GM12878 (cell line): ENCODE data around the gene WDR59. TPM values are rescaled to one million over a fixed set of nuclear protein-coding genes. Genes with fewer than 3 reads are reported as not detected.

Source experiments
- ASH2L ChIP-seq: fragments of 300-600, 200-600 bp; sonication (generic); IDR thresholded peaks from 2 replicates; pipeline ENCODE4 v1.6.1; 2017; ENCODE audit warnings: low read depth, mild to moderate bottlenecking, borderline replicate concordance
- BHLHE40 ChIP-seq, 2 experiments: fragments of 450-650 bp in 1 of 2; IDR thresholded peaks; 2 replicates each; pipeline ENCODE4 v1.6.1; 2011 to 2017; ENCODE audit warnings: low read depth in 2 of 2, borderline replicate concordance in 1 of 2, improper control_type of control experiment in 1 of 2, low read length in 1 of 2, mild to moderate bottlenecking in 1 of 2
- DPF2 ChIP-seq: fragments of 450-650 bp; IDR thresholded peaks from 2 replicates; pipeline ENCODE4 v1.6.1; 2017; ENCODE audit warnings: mild to moderate bottlenecking
- EED ChIP-seq: sonication (generic); IDR thresholded peaks from 2 replicates; pipeline ENCODE4 v1.6.1; 2016; ENCODE audit warnings: antibody characterized with exemption, low read depth
- EP300 ChIP-seq, 2 experiments: fragments of 150-350 bp in 1 of 2; IDR thresholded peaks; 2 replicates each; pipeline ENCODE4 v1.6.1; 2011 to 2012; ENCODE audit warnings: low read depth in 2 of 2, low read length in 2 of 2, borderline replicate concordance in 1 of 2, improper control_type of control experiment in 1 of 2, inconsistent platforms in 1 of 2; ENCODE audit not compliant: control insufficient read depth in 1 of 2
- EZH2 ChIP-seq: IDR thresholded peaks from 2 replicates; pipeline ENCODE4 v1.6.1; 2012; ENCODE audit warnings: low read depth, mild to moderate bottlenecking, control low read depth, inconsistent platforms, low read length, borderline replicate concordance; ENCODE audit not compliant: control insufficient read depth
- FOXK2 ChIP-seq: fragments of 450-650 bp; IDR thresholded peaks from 2 replicates; pipeline ENCODE4 v1.6.1; 2017; ENCODE audit warnings: mild to moderate bottlenecking, moderate library complexity
- GABPA ChIP-seq: IDR thresholded peaks from 2 replicates; pipeline ENCODE4 v1.6.1; 2014; ENCODE audit warnings: antibody characterized with exemption, low read depth, mild to moderate bottlenecking, inconsistent platforms
- GATAD2B ChIP-seq: fragments of 450-650 bp; conservative IDR thresholded peaks from 2 replicates; pipeline ENCODE4 v1.6.1; 2017; ENCODE audit warnings: low read depth, mild to moderate bottlenecking, moderate library complexity
- MEF2B ChIP-seq: fragments of 450-650 bp; IDR thresholded peaks from 2 replicates; pipeline ENCODE4 v1.6.1; 2018; ENCODE audit warnings: mild to moderate bottlenecking, moderate library complexity; ENCODE audit not compliant: partially characterized antibody, poor library complexity, severe bottlenecking
- MTA2 ChIP-seq: fragments of 450-650 bp; IDR thresholded peaks from 2 replicates; pipeline ENCODE4 v1.6.1; 2016; ENCODE audit warnings: low read depth, mild to moderate bottlenecking, moderate library complexity
- NFIC ChIP-seq: IDR thresholded peaks from 2 replicates; pipeline ENCODE4 v1.6.1; 2012; ENCODE audit warnings: low read depth, mild to moderate bottlenecking, inconsistent platforms, low read length, moderate library complexity
- NR2C1 ChIP-seq: fragments of 450-650 bp; IDR thresholded peaks from 2 replicates; pipeline ENCODE4 v1.6.1; 2017; ENCODE audit warnings: antibody characterized with exemption, mild to moderate bottlenecking, moderate library complexity
- NR2F1 ChIP-seq: fragments of 450-650 bp; conservative IDR thresholded peaks from 2 replicates; pipeline ENCODE4 v1.6.1; 2017; ENCODE audit warnings: mild to moderate bottlenecking
- POU2F2 ChIP-seq: IDR thresholded peaks from 3 replicates; pipeline ENCODE4 v1.6.1; 2011; ENCODE audit warnings: low read depth, mild to moderate bottlenecking, low read length, borderline replicate concordance
- RAD51 ChIP-seq: fragments of 450-650 bp; IDR thresholded peaks from 2 replicates; pipeline ENCODE4 v1.6.1; 2016; ENCODE audit warnings: moderate library complexity, mild to moderate bottlenecking, inconsistent platforms
- SMAD5 ChIP-seq: IDR thresholded peaks from 2 replicates; pipeline ENCODE4 v1.6.1; 2016; ENCODE audit warnings: antibody characterized with exemption, low read depth
- SRF ChIP-seq, 2 experiments: IDR thresholded peaks; 2 replicates each; pipeline ENCODE4 v1.6.1; 2011; ENCODE audit warnings: low read depth in 2 of 2, low read length in 2 of 2, mild to moderate bottlenecking in 1 of 2, moderate library complexity in 1 of 2
- TARDBP ChIP-seq: IDR thresholded peaks from 2 replicates; pipeline ENCODE4 v1.6.1; 2016; ENCODE audit warnings: borderline replicate concordance
- TBL1XR1 ChIP-seq: IDR thresholded peaks from 2 replicates; pipeline ENCODE4 v1.6.1; 2012; ENCODE audit warnings: low read depth, low read length, improper control_type of control experiment
- YBX1 ChIP-seq: fragments of 450-650 bp; IDR thresholded peaks from 2 replicates; pipeline ENCODE4 v1.6.1; 2016; ENCODE audit warnings: antibody characterized with exemption
- ZNF274 ChIP-seq: IDR thresholded peaks from one replicate; pipeline ENCODE4 v1.8.0; 2011; ENCODE audit not compliant: insufficient read length, insufficient read depth
- polyA plus RNA-seq, 11 experiments: library from polyadenylated mRNA; depleted of rRNA in 4 of 11; unstranded in 6 of 11; stranded (reverse) in 5 of 11; fragments of >200 nt; fragmentation: Nextera tagmentation in 4 of 11; fragmentation: Illumina TruSeq in 1 of 11; extraction: Ambion mirVana in 4 of 11; extraction: Trizol in 1 of 11; gene quantifications; 1 replicate in 1 of 11; 2 replicates in 10 of 11; pipeline versions ENCODE4 v1.2.1 to v1.2.3, GENCODE V29; 2011 to 2016; ENCODE audit warnings: inconsistent platforms in 2 of 11, missing spikeins in 2 of 11, low read depth in 1 of 11
- total RNA-seq, 4 experiments: library from RNA; depleted of rRNA in 3 of 4; stranded (reverse); fragments of >200 nt in 3 of 4; fragmentation: Illumina TruSeq in 1 of 4; extraction: Trizol in 1 of 4; gene quantifications; 2 replicates each; pipeline versions ENCODE4 v1.2.1 to v1.2.3, GENCODE V29; 2013 to 2021
- TF ChIP-seq, protein P1 (sequence below): IDR thresholded peaks from 2 replicates; pipeline ENCODE4 v1.6.1; 2011; ENCODE audit warnings: low read depth, low read length, improper control_type of control experiment, borderline replicate concordance

The WDR59 gene
- total and polyA plus RNA-seq, 10 of the 15 experiments (the other 5 are each of a cell fraction or from before 2014, with no cell fraction given), result 9.7 to 78.4 (median 24.5) TPM

GRCh38 chr16:74999609-75000480 lies 14.9 kb upstream of the WDR59 start (continued):
- TF ChIP-seq YBX1 (no peak), SMAD5 (no peak), BHLHE40 (IDR thresholded peaks at IDR 0.05; ENCODE audit: borderline replicate concordance in 1 of 2, low read depth in 2 of 2, low read length in 1 of 2) (peak in 1 of 2 experiments; percentile 27; a peak in 1 of 4 replicates), GATAD2B (peak; percentile 61; the same call in 1 of the 2 replicates), TARDBP (no peak), TBL1XR1 (no peak), EED (no peak), NFIC (no peak), EZH2 (no peak), MEF2B (peak; percentile 9), POU2F2 (no peak), NR2C1 (no peak), ASH2L (no peak), SRF (IDR thresholded peaks at IDR 0.05; ENCODE audit: low read depth in 2 of 2, low read length in 2 of 2) (no peak), ZNF274 (no peak), FOXK2 (no peak), MTA2 (no peak), EP300 (IDR thresholded peaks at IDR 0.05; ENCODE audit: borderline replicate concordance in 1 of 2, control insufficient read depth in 1 of 2, low read depth in 2 of 2, low read length in 2 of 2) (no peak), GABPA (no peak), RAD51 (no peak), NR2F1 (peak; percentile 77), DPF2 (no peak)
- TF ChIP-seq, protein P1, sequence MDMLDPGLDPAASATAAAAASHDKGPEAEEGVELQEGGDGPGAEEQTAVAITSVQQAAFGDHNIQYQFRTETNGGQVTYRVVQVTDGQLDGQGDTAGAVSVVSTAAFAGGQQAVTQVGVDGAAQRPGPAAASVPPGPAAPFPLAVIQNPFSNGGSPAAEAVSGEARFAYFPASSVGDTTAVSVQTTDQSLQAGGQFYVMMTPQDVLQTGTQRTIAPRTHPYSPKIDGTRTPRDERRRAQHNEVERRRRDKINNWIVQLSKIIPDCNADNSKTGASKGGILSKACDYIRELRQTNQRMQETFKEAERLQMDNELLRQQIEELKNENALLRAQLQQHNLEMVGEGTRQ, result no peak
- TF ChIP-seq, all 136 proteins: peak for 11
